VCaP (cell line): ENCODE measurements around the gene CECR2.
A peak's percentile ranks its signal among the peaks of the same experiment; 100 is the strongest.

Experiments used
- H3K27ac ChIP-seq: fragments of 450-650 bp; 2 replicates; pipeline ENCODE4 v1.5.1; 2017
- CTCF ChIP-seq: fragments of 450-650 bp; conservative IDR thresholded peaks from 2 replicates; pipeline ENCODE4 v1.5.1; 2017; ENCODE audit warnings: mild to moderate bottlenecking, moderate library complexity

Gene CECR2

GRCh38 chr22:17369439-17370025, at the start of gene CECR2:
TSS of gene CECR2 (plus strand) at chr22:17369460. CDS start at chr22:17369784, 324 bp downstream.
- peak within 1 kb of the TSS; percentile 90 for H3K27ac ChIP-seq

GRCh38 chr22:17319546-17319945, 49.7 kb upstream of the CECR2 start:
- TF ChIP-seq CTCF = no peak

More at GRCh38 chr22:17369439-17370025, at the start of gene CECR2:
- TF ChIP-seq CTCF = peak; percentile 18

GRCh38 chr22:17322511-17322910, 46.7 kb upstream of the CECR2 start:
- TF ChIP-seq CTCF = no peak

More at GRCh38 chr22:17319546-17319945, 49.7 kb upstream of the CECR2 start:
- H3K27ac ChIP-seq = no peak overlapping the region

GRCh38 chr22:17331690-17332089, 37.6 kb upstream of the CECR2 start:
- TF ChIP-seq CTCF = no peak
- H3K27ac ChIP-seq = no peak overlapping the region

More at GRCh38 chr22:17322511-17322910, 46.7 kb upstream of the CECR2 start:
- H3K27ac ChIP-seq = no peak overlapping the region

- no peak for TF ChIP-seq CTCF
- H3K27ac ChIP-seq = no peak overlapping the region
These were observed 37.0 kb upstream of the CECR2 start for GRCh38 chr22:17332109-17332800.

GRCh38 chr22:17334059-17334458, 35.2 kb upstream of the CECR2 start:
- TF ChIP-seq CTCF = no peak
- H3K27ac ChIP-seq = no peak overlapping the region

- no peak for TF ChIP-seq CTCF
- no peak overlapping the region for H3K27ac ChIP-seq
These were observed 34.3 kb upstream of the CECR2 start for GRCh38 chr22:17334983-17335382.
